Fibroblast of villous mesenchyme (primary cell): ENCODE results near the gene SPOCD1. TPM values are rescaled to one million over a fixed set of nuclear protein-coding genes. Genes with fewer than 3 reads are reported as not detected.

Experiments used
- DNase-seq: peaks from one replicate; pipeline ENCODE4 v3.0.0-alpha.2; 2010; ENCODE audit warnings: low read depth
- H3K4me3 ChIP-seq: 2 replicates; pipeline ENCODE4 v1.5.1; 2011; ENCODE audit warnings: low read depth, mild to moderate bottlenecking, low read length
- CTCF ChIP-seq: IDR thresholded peaks from 2 replicates; pipeline ENCODE4 v1.5.1; 2012; ENCODE audit warnings: low read depth, mild to moderate bottlenecking, low read length; ENCODE audit not compliant: insufficient read depth
- total RNA-seq: library from RNA; depleted of rRNA; stranded (reverse); fragments of >200 nt; gene quantifications from 2 replicates; pipeline ENCODE4 v1.2.3, GENCODE V29; 2012

SPOCD1 gene
- total RNA-seq, 1 donor: 62.2 TPM

GRCh38 chr1:31839662-31840343 lies 24.0 kb upstream of the SPOCD1 start:
- no peak for TF ChIP-seq CTCF
- no peak overlapping the region for H3K4me3 ChIP-seq
- no peak for DNase-seq

- no peak overlapping the region for H3K4me3 ChIP-seq
- DNase-seq: no peak
- no peak for TF ChIP-seq CTCF
Observed at GRCh38 chr1:31837451-31838158, 21.8 kb upstream of the SPOCD1 start.

GRCh38 chr1:31836638-31837037 lies 20.8 kb upstream of the SPOCD1 start:
- no peak for DNase-seq
- no peak overlapping the region for H3K4me3 ChIP-seq
- TF ChIP-seq CTCF: no peak

DNA sequence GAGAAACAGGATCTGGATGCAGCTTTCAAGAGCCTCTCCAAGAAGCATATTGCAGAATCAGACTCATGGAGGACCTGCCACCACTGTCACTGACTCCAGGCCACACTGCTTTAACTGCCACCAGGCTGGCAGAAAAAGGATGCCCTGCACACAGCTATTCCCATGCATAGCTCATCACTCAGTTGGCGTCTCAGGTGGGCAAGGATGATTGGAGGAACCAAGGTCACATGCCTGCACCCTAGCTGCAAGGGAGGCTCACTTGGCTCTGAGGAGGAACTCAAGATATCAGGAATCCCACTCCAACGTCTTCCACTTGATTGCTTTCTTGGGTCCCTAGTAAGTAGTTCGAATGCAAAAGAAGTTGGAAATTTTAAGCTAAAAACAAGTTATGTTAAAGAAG lies 19.6 kb upstream of the SPOCD1 start:
- DNase-seq: no peak
- TF ChIP-seq CTCF: no peak
- no peak overlapping the region for H3K4me3 ChIP-seq

GRCh38 chr1:31834501-31834900 lies 18.7 kb upstream of the SPOCD1 start:
- TF ChIP-seq CTCF: no peak

GRCh38 chr1:31831397-31832378 lies 15.9 kb upstream of the SPOCD1 start:
- no peak for TF ChIP-seq CTCF

More at GRCh38 chr1:31834501-31834900, 18.7 kb upstream of the SPOCD1 start:
- DNase-seq: no peak
- no peak overlapping the region for H3K4me3 ChIP-seq

More at GRCh38 chr1:31831397-31832378, 15.9 kb upstream of the SPOCD1 start:
- H3K4me3 ChIP-seq: no peak overlapping the region
- DNase-seq: no peak
